GM19351 (cell line): ENCODE data around the gene IGLL1.
"Not testable (repeated sequence)": the region's sequence is repeated elsewhere in the genome, so short reads cannot be mapped to it uniquely, and the experiment has no call there.

ENCODE experiments used
- ATAC-seq: cut with Tn5 transposase; IDR thresholded peaks from one replicate; pipeline ENCODE4 v1.9.1; 2021; ENCODE audit warnings: mild to moderate bottlenecking, moderate library complexity; ENCODE audit not compliant: unreplicated experiment

IGLL1 gene

GRCh38 chr22:23564276-23564675 lies 15.8 kb downstream of the IGLL1 start:
- no peak for ATAC-seq

GRCh38 chr22:23563111-23563510 lies 17.0 kb downstream of the IGLL1 start:
- ATAC-seq = no peak

- no peak for ATAC-seq
These were observed 17.9 kb downstream of the IGLL1 start for GRCh38 chr22:23562186-23562585.

- ATAC-seq = not testable (repeated sequence)
These were observed 19.0 kb downstream of the IGLL1 start for GRCh38 chr22:23561025-23561510.

- not testable (repeated sequence) for ATAC-seq
These were observed 19.9 kb downstream of the IGLL1 start for GRCh38 chr22:23560215-23560614.

- ATAC-seq = no peak
These were observed 22.6 kb downstream of the IGLL1 start for GRCh38 chr22:23557467-23557866.

GRCh38 chr22:23557036-23557435 lies 23.1 kb downstream of the IGLL1 start:
- no peak for ATAC-seq

GRCh38 chr22:23556026-23556620 lies 24.0 kb downstream of the IGLL1 start:
- no peak for ATAC-seq

GRCh38 chr22:23555118-23555517 lies 25.0 kb downstream of the IGLL1 start:
- ATAC-seq = no peak

- no peak for ATAC-seq
These were observed 25.9 kb downstream of the IGLL1 start for GRCh38 chr22:23553924-23554870.

GRCh38 chr22:23553438-23553837 lies 26.7 kb downstream of the IGLL1 start:
- no peak for ATAC-seq

GRCh38 chr22:23552573-23552972 lies 27.5 kb downstream of the IGLL1 start:
- ATAC-seq = no peak

- no peak for ATAC-seq
These were observed 28.7 kb downstream of the IGLL1 start for GRCh38 chr22:23551385-23551784.

GRCh38 chr22:23550049-23550650 lies 29.9 kb downstream of the IGLL1 start:
- ATAC-seq = no peak

- ATAC-seq = no peak
These were observed 30.9 kb downstream of the IGLL1 start for GRCh38 chr22:23549198-23549595.

GRCh38 chr22:23548501-23549197 lies 31.4 kb downstream of the IGLL1 start:
- no peak for ATAC-seq

GRCh38 chr22:23547818-23548500 lies 32.1 kb downstream of the IGLL1 start:
- no peak for ATAC-seq

- ATAC-seq = not testable (repeated sequence)
These were observed 32.7 kb downstream of the IGLL1 start for GRCh38 chr22:23547382-23547781.

- ATAC-seq = no peak
These were observed 35.2 kb downstream of the IGLL1 start for GRCh38 chr22:23544852-23545251.

GRCh38 chr22:23543506-23544000 lies 36.5 kb downstream of the IGLL1 start:
- not testable (repeated sequence) for ATAC-seq
